HG03432 (cell line): ENCODE measurements around the gene TOR1B.
"Not testable (repeated sequence)": the region's sequence is repeated elsewhere in the genome, so short reads cannot be mapped to it uniquely, and the experiment has no call there.

Experiments used
- ATAC-seq: cut with Tn5 transposase; IDR thresholded peaks from one replicate; pipeline ENCODE4 v1.9.1; 2021; ENCODE audit warnings: mild to moderate bottlenecking, moderate library complexity; ENCODE audit not compliant: unreplicated experiment

TOR1B gene

GRCh38 chr9:129776096-129776495 lies 26.9 kb upstream of the TOR1B start:
- not testable (repeated sequence) for ATAC-seq

DNA sequence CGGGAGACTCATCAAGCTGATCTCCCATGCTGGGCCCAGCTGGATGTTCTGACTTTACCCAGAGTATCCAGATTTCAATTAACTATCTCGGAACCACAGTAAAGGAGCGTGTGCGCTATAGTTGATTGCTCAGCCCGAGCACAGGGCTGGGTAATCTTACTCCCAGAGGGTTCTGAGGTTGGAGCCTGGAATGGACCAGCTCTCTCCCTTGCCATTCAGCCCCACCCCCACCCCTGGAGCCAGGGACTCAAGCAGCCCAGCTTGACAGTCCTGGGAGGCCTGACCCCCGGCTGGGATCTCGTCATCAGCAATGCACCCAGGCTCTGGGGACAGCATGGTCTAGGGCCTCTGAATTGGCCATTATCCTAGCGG lies 26.4 kb upstream of the TOR1B start:
- ATAC-seq = no peak

DNA sequence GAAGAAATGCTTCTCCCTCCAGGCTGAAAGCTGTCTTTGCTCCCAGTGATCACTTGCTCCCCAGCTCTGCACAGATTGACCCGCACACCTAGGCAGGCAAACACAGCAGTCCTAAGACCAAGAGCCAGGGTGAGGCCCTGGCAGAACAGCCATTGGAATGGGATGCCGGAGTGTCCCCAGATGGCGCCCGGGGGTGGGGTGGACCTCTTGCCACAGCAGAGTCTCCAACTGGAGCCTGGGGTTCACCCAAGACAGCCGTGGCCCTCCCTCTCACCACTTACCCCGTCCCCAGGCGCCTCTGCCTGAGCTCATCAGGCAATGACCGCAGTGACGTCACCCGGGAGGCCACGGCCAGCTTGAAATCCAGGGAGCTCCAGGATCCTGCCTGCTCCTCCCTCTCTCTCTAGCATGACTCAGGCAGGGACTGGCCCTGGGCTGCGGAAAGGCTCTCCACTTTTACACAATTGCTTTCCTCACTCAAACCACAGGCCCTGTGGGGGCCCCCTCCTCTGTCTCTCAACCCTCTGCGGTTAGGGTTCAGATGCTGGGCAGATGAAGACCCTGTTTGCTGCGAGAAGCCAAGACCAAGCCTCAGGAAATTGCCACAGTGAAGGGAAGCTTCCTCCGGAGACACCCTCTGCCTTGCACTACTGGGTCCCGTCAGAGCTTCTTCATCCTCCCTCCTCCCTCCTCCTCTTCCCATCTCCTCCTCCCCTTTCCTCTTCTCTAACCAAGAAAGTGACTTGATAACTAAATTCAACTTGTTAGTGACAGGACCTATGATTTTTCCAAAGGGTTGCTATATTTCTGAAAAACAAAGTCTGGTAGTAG lies 25.8 kb upstream of the TOR1B start:
- ATAC-seq = no peak

GRCh38 chr9:129777769-129778130 lies 25.2 kb upstream of the TOR1B start:
- ATAC-seq = no peak

DNA sequence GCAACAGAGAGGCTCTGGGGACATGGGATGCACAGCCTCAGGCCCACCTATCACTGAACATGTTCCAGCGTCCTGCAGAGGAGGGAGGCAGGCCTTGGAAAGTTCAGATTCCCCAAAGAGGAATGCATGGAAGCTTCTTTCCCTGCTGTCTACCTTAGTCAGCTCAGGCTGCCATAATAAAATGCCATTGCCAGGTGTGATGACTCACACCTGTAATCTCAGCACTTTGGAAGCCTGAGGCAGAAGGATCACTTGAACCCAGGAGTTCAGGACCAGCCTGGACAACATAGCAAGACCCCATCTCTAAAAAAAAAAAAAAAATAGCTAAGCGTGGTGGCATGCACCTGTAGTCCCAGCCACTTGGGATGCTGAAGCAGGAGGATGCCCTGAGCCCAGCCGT lies 24.5 kb upstream of the TOR1B start:
- ATAC-seq = no peak

GRCh38 chr9:129779560-129780190 lies 23.3 kb upstream of the TOR1B start:
- ATAC-seq = no peak

DNA sequence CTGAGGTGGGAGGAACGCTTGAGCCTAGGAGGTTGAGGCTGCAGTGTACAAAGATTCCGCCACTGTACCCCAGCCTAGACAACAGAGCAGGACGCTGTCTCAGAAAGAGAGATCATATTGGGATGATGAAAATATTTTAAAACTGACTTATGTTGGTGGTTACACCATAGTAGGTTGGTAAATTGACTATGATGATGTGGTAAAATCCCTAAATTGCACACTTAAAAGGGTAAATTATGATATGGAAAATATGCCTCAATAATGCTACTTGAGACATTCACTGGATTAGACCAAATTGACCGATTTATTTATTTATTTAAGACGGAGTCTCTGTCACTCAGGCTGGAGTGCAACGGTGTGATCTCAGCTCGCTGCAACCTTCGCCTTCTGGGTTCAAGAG lies 21.9 kb upstream of the TOR1B start:
- ATAC-seq = no peak

DNA sequence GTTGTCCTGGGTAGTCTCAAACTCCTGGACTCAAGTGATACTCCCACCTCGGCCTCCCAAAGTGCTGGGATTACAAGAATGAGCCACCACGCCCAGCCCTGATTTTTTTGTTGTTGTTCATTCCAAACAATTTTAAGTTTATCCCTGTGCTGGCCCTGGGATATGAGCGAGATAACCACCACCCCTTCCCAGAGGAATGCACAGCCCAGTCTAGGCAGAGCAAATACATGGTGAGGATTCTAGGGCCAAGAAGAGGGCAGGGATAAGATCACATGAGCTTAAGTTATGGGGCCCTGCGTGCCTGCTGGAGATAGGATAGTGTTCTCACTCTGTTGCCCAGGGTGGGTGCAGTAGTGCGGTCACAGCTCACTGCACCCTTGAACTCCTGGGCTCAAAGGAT lies 21.0 kb upstream of the TOR1B start:
- ATAC-seq = no peak

- ATAC-seq = no peak
Measured at GRCh38 chr9:129783516-129784361, 19.2 kb upstream of the TOR1B start.

GRCh38 chr9:129784970-129785369 lies 18.0 kb upstream of the TOR1B start:
- not testable (repeated sequence) for ATAC-seq

GRCh38 chr9:129785866-129786265 lies 17.1 kb upstream of the TOR1B start:
- ATAC-seq = no peak

DNA sequence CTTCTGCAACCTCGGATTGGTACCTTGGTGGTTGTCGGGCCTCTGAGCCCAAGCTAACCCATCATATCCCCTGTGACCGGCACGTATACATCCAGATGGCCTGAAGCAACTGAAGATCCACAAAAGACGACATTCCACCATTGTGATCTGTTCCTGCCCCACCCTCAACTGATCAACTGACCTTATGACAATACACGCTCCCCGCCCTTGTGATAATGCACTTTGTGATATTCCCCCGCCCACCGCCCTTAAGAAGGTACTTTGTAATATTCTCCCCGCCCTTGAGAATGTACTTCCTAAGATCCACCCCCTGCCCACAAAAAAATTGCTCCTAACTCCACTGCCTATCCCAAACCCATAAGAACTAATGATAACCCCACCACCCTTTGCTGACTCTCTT lies 16.5 kb upstream of the TOR1B start:
- no peak for ATAC-seq

DNA sequence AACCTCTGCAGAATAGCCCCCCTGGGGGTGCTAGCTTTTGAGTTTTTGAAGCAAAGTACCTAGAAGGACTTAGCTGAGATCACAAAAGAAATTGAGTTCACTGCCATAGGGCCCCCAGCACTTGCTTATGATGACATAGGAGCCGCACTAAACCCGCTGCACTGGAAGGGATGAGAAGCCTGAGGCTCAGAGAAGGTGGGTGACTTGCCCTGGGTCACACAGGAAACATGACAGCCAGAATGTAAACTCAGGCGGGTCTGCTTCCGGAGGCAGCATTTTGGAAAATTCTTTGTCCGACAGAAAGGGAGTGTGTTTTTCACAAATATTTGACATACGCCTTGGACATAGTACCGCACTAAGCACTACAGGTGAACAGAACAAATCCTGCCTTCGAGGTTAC lies 8.4 kb upstream of the TOR1B start:
- ATAC-seq = no peak

- ATAC-seq = not testable (repeated sequence)
Measured at GRCh38 chr9:129796029-129796428, 7.0 kb upstream of the TOR1B start.

GRCh38 chr9:129798973-129799372 lies 4.0 kb upstream of the TOR1B start:
- ATAC-seq = no peak

- ATAC-seq = no peak
Measured at GRCh38 chr9:129801504-129801903, 1.5 kb upstream of the TOR1B start.

- ATAC-seq = peak; percentile 7
Measured at GRCh38 chr9:129803676-129804060, 684 bp downstream of the TOR1B start.

- ATAC-seq = no peak
Measured at GRCh38 chr9:129806061-129806460, 3.1 kb downstream of the TOR1B start.

DNA sequence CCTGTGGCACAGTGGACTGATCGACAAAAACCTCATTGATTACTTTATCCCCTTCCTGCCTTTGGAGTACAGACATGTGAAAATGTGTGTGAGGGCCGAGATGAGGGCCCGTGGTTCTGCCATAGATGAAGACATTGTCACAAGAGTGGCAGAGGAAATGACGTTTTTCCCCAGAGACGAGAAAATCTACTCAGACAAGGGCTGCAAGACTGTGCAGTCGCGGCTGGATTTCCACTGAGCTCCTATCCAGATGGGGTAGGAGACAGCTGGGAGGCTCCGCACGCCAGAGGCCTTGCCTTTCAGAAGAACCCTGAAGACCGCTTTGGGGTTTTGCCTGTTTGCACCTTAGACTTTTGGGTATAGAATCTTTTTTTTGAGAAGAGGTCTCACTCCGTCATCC lies 6.4 kb downstream of the TOR1B start:
- ATAC-seq = no peak

DNA sequence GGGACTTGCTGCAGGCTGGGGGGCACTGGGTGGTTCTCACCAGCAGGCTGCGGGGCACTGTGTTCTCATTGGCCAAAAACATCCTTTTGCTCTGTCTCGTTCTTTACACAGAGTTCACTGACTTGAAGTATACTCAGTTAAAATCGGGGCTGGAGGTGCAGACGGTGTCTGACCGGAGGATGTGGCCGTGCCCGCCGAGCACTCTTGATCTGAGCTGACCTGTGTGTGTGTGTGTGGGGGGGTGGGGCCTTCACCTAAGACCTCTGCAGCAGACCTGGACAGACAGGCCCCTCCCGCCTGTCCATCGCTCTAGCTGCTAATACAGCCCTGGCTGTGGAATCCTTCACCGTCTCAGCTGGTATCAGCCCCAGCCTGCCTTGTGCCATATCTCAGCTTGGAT lies 7.1 kb downstream of the TOR1B start:
- no peak for ATAC-seq

DNA sequence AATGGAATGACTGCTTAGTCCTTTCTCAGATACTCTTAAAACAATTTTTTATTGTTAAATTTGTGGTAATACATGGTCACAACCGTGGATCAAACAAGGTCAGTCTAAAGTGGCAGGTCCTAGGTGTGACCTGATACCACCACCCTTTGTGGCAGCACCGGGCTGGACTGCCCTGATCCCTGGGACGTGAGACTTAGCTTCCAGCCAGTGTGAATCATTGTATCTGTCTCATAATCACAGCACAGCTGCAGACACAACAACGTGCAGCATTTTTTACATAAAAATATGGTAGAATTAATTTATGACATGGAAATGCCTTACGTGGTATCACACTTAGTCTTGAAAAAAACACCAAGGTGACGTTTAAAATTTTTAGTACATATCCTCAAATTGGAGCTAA lies 7.8 kb downstream of the TOR1B start:
- ATAC-seq = no peak

DNA sequence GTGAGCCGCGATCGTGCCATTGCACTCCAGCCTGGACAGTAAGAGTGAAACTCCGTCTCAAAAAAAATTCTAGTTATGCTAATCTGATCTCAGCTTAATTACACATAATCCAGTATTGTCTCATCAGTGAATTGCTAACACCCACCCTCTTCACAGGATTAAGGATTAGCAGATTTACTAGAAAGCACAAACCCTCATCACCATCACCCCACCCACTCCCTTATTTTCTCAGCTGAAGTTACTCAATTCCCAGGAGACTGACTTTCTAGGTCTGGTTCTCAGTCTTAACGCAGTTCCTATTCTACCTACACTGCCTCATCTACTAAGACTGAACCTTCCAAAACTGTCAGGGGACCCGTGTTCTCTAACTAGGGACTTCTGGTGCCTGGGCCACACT lies 9.0 kb downstream of the TOR1B start:
- no peak for ATAC-seq
